GM21717 (cell line): ENCODE data around the gene HNRNPA1L2.
"Not testable (repeated sequence)": the region's sequence is repeated elsewhere in the genome, so short reads cannot be mapped to it uniquely, and the experiment has no call there.

ENCODE experiments used
- ATAC-seq: cut with Tn5 transposase; IDR thresholded peaks from one replicate; pipeline ENCODE4 v1.9.1; 2021; ENCODE audit warnings: mild to moderate bottlenecking, moderate library complexity; ENCODE audit not compliant: unreplicated experiment

HNRNPA1L2 gene

GRCh38 chr13:52644108-52644507 is 1.9 kb downstream of the HNRNPA1L2 start:
- ATAC-seq = no peak

- ATAC-seq = no peak
Measured at GRCh38 chr13:52646967-52647366, 4.7 kb downstream of the HNRNPA1L2 start.

GRCh38 chr13:52650731-52651130 is 8.5 kb downstream of the HNRNPA1L2 start:
- ATAC-seq = no peak

GRCh38 chr13:52651897-52652195 is 9.6 kb downstream of the HNRNPA1L2 start:
- peak; percentile 17 for ATAC-seq

- ATAC-seq = peak; percentile 97
Measured at GRCh38 chr13:52652196-52652979, 10.2 kb downstream of the HNRNPA1L2 start, which contains the start of gene SUGT1. Gene SUGT1 (plus strand): TSS chr13:52652836. CDS start chr13:52652921, 85 bp downstream.

- ATAC-seq = peak; percentile 35
Measured at GRCh38 chr13:52652980-52653303, 10.7 kb downstream of the HNRNPA1L2 start.

GRCh38 chr13:52659340-52659739 is 17.1 kb downstream of the HNRNPA1L2 start:
- ATAC-seq = no peak

GRCh38 chr13:52664272-52664671 is 22.0 kb downstream of the HNRNPA1L2 start:
- ATAC-seq = no peak

GRCh38 chr13:52665325-52665724 is 23.1 kb downstream of the HNRNPA1L2 start:
- ATAC-seq = no peak

GRCh38 chr13:52669677-52670076 is 27.4 kb downstream of the HNRNPA1L2 start:
- no peak for ATAC-seq

GRCh38 chr13:52670726-52671125 is 28.5 kb downstream of the HNRNPA1L2 start:
- ATAC-seq = no peak

GRCh38 chr13:52673465-52673864 is 31.2 kb downstream of the HNRNPA1L2 start:
- ATAC-seq = no peak

- ATAC-seq = no peak
Measured at GRCh38 chr13:52677823-52678222, 35.6 kb downstream of the HNRNPA1L2 start.

GRCh38 chr13:52685806-52686205 is 43.6 kb downstream of the HNRNPA1L2 start:
- not testable (repeated sequence) for ATAC-seq

GRCh38 chr13:52686376-52686775 is 44.1 kb downstream of the HNRNPA1L2 start:
- ATAC-seq = no peak
